Activated naive CD8-positive, alpha-beta T cell treated with anti-CD3 and anti-CD28 coated beads for 36 hours (primary cell): ENCODE measurements around the gene CYP3A5. TPM values are rescaled to one million over a fixed set of nuclear protein-coding genes. Genes with fewer than 3 reads are reported as not detected.
A peak's percentile ranks its signal among the peaks of the same experiment; 100 is the strongest.

ENCODE experiments used
- DNase-seq: peaks from one replicate; pipeline ENCODE4 v3.0.0; 2021
- H3K27ac Mint-ChIP-seq: one replicate; pipeline ENCODE4 v1.8.0; 2022; ENCODE audit warnings: mild to moderate bottlenecking, moderate library complexity, mixed read lengths
- H3K27me3 Mint-ChIP-seq: one replicate; pipeline ENCODE4 v1.8.0; 2022; ENCODE audit warnings: mild to moderate bottlenecking, mixed read lengths
- H3K36me3 Mint-ChIP-seq: one replicate; pipeline ENCODE4 v1.8.0; 2021; ENCODE audit warnings: mild to moderate bottlenecking, mixed read lengths
- H3K4me1 Mint-ChIP-seq: one replicate; pipeline ENCODE4 v1.8.0; 2021; ENCODE audit warnings: mixed read lengths
- H3K4me3 Mint-ChIP-seq: one replicate; pipeline ENCODE4 v1.8.0; 2022; ENCODE audit warnings: mild to moderate bottlenecking, moderate library complexity, mixed read lengths
- H3K9me3 Mint-ChIP-seq: one replicate; pipeline ENCODE4 v1.8.0; 2022; ENCODE audit warnings: mixed read lengths
- total RNA-seq, 2 experiments: library from RNA; stranded (reverse); gene quantifications; one replicate each; pipeline ENCODE4 v1.2.3, GENCODE V29; 2021

The CYP3A5 gene
- total RNA-seq, 2 experiments from 2014 or later = not detected

- Mint-ChIP-seq H3K27me3 (no peaks in the 10 kb centered on the region), H3K4me1 (peaks cover 57% of the 10 kb centered on the region), H3K36me3 (peaks cover 48% of the 10 kb centered on the region), H3K4me3 (peak overlapping the region; percentile 92), H3K9me3 (no peaks in the 10 kb centered on the region), H3K27ac (peak overlapping the region; percentile 95)
- DNase-seq = no peak
These were observed 62.5 kb downstream of the CYP3A5 start for GRCh38 chr7:99617192-99617781.

GRCh38 chr7:99616359-99617191 lies 63.2 kb downstream of the CYP3A5 start, which contains the start of gene ZSCAN25:
Gene ZSCAN25 (plus strand): TSS chr7:99616946. CDS start chr7:99619607, 2,661 bp downstream.
- Mint-ChIP-seq H3K4me1 (peaks cover 51% of the 10 kb centered on the region), H3K27me3 (no peaks in the 10 kb centered on the region), H3K9me3 (no peaks in the 10 kb centered on the region), H3K4me3 (peak within 1 kb of the TSS; percentile 92), H3K27ac (peak within 1 kb of the TSS; percentile 95), H3K36me3 (peaks cover 42% of the 10 kb centered on the region)
- peak; percentile 89 for DNase-seq

- Mint-ChIP-seq H3K36me3 (peaks cover 38% of the 10 kb centered on the region), H3K27ac (peak overlapping the region; percentile 95), H3K9me3 (no peaks in the 10 kb centered on the region), H3K4me3 (peak overlapping the region; percentile 92), H3K27me3 (no peaks in the 10 kb centered on the region), H3K4me1 (peaks cover 45% of the 10 kb centered on the region)
- DNase-seq = no peak
These were observed 63.8 kb downstream of the CYP3A5 start for GRCh38 chr7:99615989-99616358.

DNA sequence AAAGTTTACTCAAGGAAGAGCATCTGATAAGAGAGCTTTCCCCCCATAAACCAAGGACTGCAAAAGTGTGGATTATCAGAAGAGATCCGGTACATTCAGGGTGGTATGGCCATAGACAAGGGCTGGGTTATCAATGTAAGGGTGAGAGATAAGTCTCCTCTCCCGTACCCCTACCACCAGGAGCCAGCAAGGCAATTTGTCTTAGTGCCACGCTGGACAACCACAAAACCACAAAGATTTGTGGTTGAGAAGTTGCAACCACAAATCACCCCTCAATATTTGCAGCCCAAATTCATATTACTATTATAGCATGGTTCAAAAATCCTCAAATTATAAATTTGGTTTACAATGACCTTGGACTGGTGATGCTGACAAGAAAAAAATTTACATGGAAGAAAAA lies 65.3 kb downstream of the CYP3A5 start:
- no peaks in the 10 kb centered on the region for H3K27me3 Mint-ChIP-seq
- H3K4me1 Mint-ChIP-seq = peaks cover 35% of the 10 kb centered on the region
- no peak overlapping the region for H3K4me3 Mint-ChIP-seq
- peaks cover 26% of the 10 kb centered on the region for H3K36me3 Mint-ChIP-seq
- no peak for DNase-seq
- H3K9me3 Mint-ChIP-seq = no peaks in the 10 kb centered on the region
- H3K27ac Mint-ChIP-seq = no peak overlapping the region

GRCh38 chr7:99607548-99607947 lies 72.2 kb downstream of the CYP3A5 start:
- Mint-ChIP-seq H3K36me3 (no peaks in the 10 kb centered on the region), H3K4me1 (peaks cover 5% of the 10 kb centered on the region), H3K4me3 (no peak overlapping the region), H3K27me3 (no peaks in the 10 kb centered on the region), H3K27ac (no peak overlapping the region), H3K9me3 (no peaks in the 10 kb centered on the region)
- no peak for DNase-seq

- no peaks in the 10 kb centered on the region for H3K27me3 Mint-ChIP-seq
- H3K9me3 Mint-ChIP-seq = no peaks in the 10 kb centered on the region
- DNase-seq = no peak
- H3K4me3 Mint-ChIP-seq = no peak overlapping the region
- H3K4me1 Mint-ChIP-seq = peaks cover 6% of the 10 kb centered on the region
- no peaks in the 10 kb centered on the region for H3K36me3 Mint-ChIP-seq
- H3K27ac Mint-ChIP-seq = no peak overlapping the region
These were observed 73.3 kb downstream of the CYP3A5 start for GRCh38 chr7:99606531-99606930.

DNA sequence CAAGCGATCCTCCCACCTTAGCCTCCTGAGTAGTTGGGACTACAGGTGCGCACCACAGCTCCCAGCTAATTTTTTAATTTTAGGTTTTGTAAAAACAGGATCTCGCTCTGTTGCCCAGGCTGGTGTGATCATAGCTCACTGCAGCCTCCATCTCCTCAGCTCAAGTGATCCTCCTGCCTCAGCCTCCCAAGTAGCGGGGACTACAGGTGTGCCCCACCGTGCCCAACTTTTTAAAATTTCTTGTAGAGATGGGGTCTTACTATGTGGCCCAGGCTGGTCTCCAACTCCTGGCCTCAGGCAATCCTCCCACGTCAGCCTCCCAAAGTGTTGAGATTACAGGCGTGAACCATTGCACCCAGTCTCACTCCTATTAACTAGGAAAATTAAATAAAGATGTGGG lies 74.3 kb downstream of the CYP3A5 start:
- Mint-ChIP-seq H3K4me3 (no peak overlapping the region), H3K27ac (no peak overlapping the region), H3K4me1 (peaks cover 6% of the 10 kb centered on the region), H3K36me3 (no peaks in the 10 kb centered on the region), H3K27me3 (no peaks in the 10 kb centered on the region), H3K9me3 (no peaks in the 10 kb centered on the region)
- DNase-seq = no peak

GRCh38 chr7:99601656-99602310 lies 78.0 kb downstream of the CYP3A5 start:
- H3K27me3 Mint-ChIP-seq = no peaks in the 10 kb centered on the region
- H3K36me3 Mint-ChIP-seq = no peaks in the 10 kb centered on the region
- H3K27ac Mint-ChIP-seq = no peak overlapping the region
- no peak overlapping the region for H3K4me3 Mint-ChIP-seq
- H3K4me1 Mint-ChIP-seq = peaks cover 6% of the 10 kb centered on the region
- DNase-seq = no peak
- H3K9me3 Mint-ChIP-seq = no peaks in the 10 kb centered on the region

- H3K27ac Mint-ChIP-seq = no peak overlapping the region
These were observed 80.0 kb downstream of the CYP3A5 start for GRCh38 chr7:99599836-99600235.

More at GRCh38 chr7:99599836-99600235, 80.0 kb downstream of the CYP3A5 start:
- Mint-ChIP-seq H3K9me3 (no peaks in the 10 kb centered on the region), H3K4me1 (peaks cover 6% of the 10 kb centered on the region), H3K27me3 (no peaks in the 10 kb centered on the region), H3K4me3 (no peak overlapping the region), H3K36me3 (no peaks in the 10 kb centered on the region)
- DNase-seq = no peak

Other genes with a start within 250 kb of the CYP3A5 start
- 1 to 10 TPM; 5.9 to 9.1 TPM for gene PTCD1, start 241.2 kb downstream of the CYP3A5 start, total RNA-seq
- gene CPSF4, start 241.1 kb downstream of the CYP3A5 start, total RNA-seq = 10 to 100 TPM; 70.0 to 70.1 TPM
- 100 to 1,000 TPM; 457 to 476 TPM for gene ATP5MF, start 213.8 kb downstream of the CYP3A5 start, total RNA-seq
- gene ZNF789, start 207.1 kb downstream of the CYP3A5 start, total RNA-seq = 10 to 100 TPM; 12.6 to 14.8 TPM
- gene ZNF394, start 179.7 kb downstream of the CYP3A5 start, total RNA-seq = 10 to 100 TPM; 26.1 to 27.5 TPM
- 1 to 10 TPM; 8.0 to 8.3 TPM for gene ZKSCAN5, start 175.3 kb downstream of the CYP3A5 start, total RNA-seq
- 1 to 10 TPM; 5.6 to 6.0 TPM for gene FAM200A, start 127.9 kb downstream of the CYP3A5 start, total RNA-seq
- 10 to 100 TPM; 57.5 to 58.9 TPM for gene ZNF655, start 121.4 kb downstream of the CYP3A5 start, total RNA-seq
- under 1 TPM; 0.42 to 0.70 TPM for gene TMEM225B, start 81.7 kb downstream of the CYP3A5 start, total RNA-seq
- 10 to 100 TPM; 29.7 to 30.1 TPM for gene ZSCAN25, start 63.0 kb downstream of the CYP3A5 start, total RNA-seq
- not detected for gene CYP3A7, start 55.2 kb upstream of the CYP3A5 start, total RNA-seq
- not detected for gene CYP3A4, start 104.2 kb upstream of the CYP3A5 start, total RNA-seq
- not detected for gene CYP3A43, start 148.0 kb upstream of the CYP3A5 start, total RNA-seq
- not detected for gene OR2AE1, start 197.0 kb upstream of the CYP3A5 start, total RNA-seq
- gene TRIM4, start 239.5 kb upstream of the CYP3A5 start, total RNA-seq = 10 to 100 TPM; 21.0 to 21.8 TPM
- gene GJC3, start 249.6 kb upstream of the CYP3A5 start, total RNA-seq = 1 to 10 TPM in 1 of 2 experiments, under 1 TPM in 1; 0.52 to 1.2 TPM